ENCODE measurements around the gene TMEM132C. TPM values are rescaled to one million over a fixed set of nuclear protein-coding genes. Genes with fewer than 3 reads are reported as not detected.

Gene TMEM132C
- total RNA-seq, 4 donors from 2014 or later, result 1.2 to 3.8 (median 2.3) TPM

GRCh38 chr12:128581321-128581761 is 314.4 kb downstream of the TMEM132C start:
- no peaks in the 10 kb centered on the region for H3K27me3 ChIP-seq
- no peaks in the 10 kb centered on the region for H3K4me1 ChIP-seq
- DNase-seq (ENCODE audit: low spot score in 2 of 2), result no peak
- H3K9me3 ChIP-seq, result no peaks in the 10 kb centered on the region
- H3K27ac ChIP-seq, result no peak overlapping the region
- no peak for TF ChIP-seq POLR2AphosphoS5 (IDR thresholded peaks at IDR 0.05)
- no peak for TF ChIP-seq EP300 (IDR thresholded peaks at IDR 0.05)
- no peak for TF ChIP-seq POLR2A (IDR thresholded peaks at IDR 0.05)
- TF ChIP-seq, protein P1, sequence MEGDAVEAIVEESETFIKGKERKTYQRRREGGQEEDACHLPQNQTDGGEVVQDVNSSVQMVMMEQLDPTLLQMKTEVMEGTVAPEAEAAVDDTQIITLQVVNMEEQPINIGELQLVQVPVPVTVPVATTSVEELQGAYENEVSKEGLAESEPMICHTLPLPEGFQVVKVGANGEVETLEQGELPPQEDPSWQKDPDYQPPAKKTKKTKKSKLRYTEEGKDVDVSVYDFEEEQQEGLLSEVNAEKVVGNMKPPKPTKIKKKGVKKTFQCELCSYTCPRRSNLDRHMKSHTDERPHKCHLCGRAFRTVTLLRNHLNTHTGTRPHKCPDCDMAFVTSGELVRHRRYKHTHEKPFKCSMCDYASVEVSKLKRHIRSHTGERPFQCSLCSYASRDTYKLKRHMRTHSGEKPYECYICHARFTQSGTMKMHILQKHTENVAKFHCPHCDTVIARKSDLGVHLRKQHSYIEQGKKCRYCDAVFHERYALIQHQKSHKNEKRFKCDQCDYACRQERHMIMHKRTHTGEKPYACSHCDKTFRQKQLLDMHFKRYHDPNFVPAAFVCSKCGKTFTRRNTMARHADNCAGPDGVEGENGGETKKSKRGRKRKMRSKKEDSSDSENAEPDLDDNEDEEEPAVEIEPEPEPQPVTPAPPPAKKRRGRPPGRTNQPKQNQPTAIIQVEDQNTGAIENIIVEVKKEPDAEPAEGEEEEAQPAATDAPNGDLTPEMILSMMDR (IDR thresholded peaks at IDR 0.05), result no peak
- WGBS, result 51% methylated on average over 7 of the region's 7 CpGs
- no peak overlapping the region for H3K4me3 ChIP-seq
- no peaks in the 10 kb centered on the region for H3K36me3 ChIP-seq

DNA sequence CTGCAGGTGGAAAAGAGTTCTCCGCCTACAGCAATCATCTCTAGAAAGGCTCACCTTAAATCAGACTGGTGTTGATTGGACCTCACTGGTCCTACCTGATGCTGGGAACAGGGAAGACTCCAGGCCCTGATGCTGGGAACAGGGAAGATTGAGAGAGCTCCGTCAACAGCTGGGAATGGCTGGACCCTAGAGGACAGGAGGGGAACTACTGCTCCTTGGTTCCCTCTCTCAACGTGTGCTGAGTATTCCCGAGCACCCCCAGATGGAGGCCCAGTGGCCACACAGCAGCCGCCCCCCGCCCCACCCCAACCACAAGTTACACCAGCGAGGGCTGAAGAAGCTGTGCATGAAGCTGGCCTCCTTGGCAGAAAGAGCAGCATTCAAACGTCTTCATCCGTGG is 316.5 kb downstream of the TMEM132C start:
- no peak for TF ChIP-seq POLR2A (IDR thresholded peaks at IDR 0.05)
- TF ChIP-seq POLR2AphosphoS5 (IDR thresholded peaks at IDR 0.05), result no peak
- TF ChIP-seq, protein P1 (IDR thresholded peaks at IDR 0.05), result no peak
- TF ChIP-seq EP300 (IDR thresholded peaks at IDR 0.05), result no peak
- 58% methylated on average over 9 of the region's 9 CpGs for WGBS
- DNase-seq (ENCODE audit: low spot score in 2 of 2), result no peak
- Histone ChIP-seq H3K36me3 (no peaks in the 10 kb centered on the region), H3K27ac (no peak overlapping the region), H3K4me1 (no peaks in the 10 kb centered on the region), H3K9me3 (no peaks in the 10 kb centered on the region), H3K27me3 (no peaks in the 10 kb centered on the region), H3K4me3 (no peak overlapping the region)

DNA sequence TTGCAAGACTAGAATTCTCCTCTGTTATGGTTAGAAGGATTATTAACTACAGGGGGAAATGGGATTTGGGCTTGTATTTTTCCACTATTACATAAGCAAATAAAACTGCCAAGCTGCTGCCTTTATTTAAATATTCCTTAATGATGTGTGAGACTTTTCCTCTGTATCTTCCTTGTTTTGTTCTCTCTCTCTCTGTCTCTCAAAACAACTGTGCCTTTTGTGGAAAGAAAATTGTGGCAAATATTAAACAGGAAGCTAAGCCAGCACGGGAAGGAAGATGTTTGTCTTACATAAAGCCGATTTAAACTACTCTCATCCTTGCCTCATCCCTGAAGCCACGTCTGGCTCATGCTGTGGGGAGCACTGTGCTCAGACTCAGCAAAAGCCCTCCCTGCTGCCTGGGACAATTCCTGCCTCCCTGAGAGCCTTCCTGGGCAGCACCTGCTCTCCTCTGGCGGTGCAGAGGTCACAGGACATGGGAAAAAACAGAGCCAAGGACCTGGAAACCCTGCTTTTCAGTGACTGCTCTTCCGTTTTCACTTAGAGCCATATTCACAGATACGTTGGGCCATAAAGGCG is 319.6 kb downstream of the TMEM132C start:
- no peak overlapping the region for H3K4me3 ChIP-seq
- TF ChIP-seq POLR2AphosphoS5 (IDR thresholded peaks at IDR 0.05) (no peak), EP300 (IDR thresholded peaks at IDR 0.05) (no peak), POLR2A (IDR thresholded peaks at IDR 0.05) (no peak)
- TF ChIP-seq, protein P1 (IDR thresholded peaks at IDR 0.05), result no peak
- H3K9me3 ChIP-seq, result no peaks in the 10 kb centered on the region
- no peak overlapping the region for H3K27ac ChIP-seq
- no peaks in the 10 kb centered on the region for H3K4me1 ChIP-seq
- no peak for DNase-seq (ENCODE audit: low spot score in 2 of 2)
- H3K27me3 ChIP-seq, result no peaks in the 10 kb centered on the region
- WGBS, result 55% methylated on average over 7 of the region's 7 CpGs
- no peaks in the 10 kb centered on the region for H3K36me3 ChIP-seq

DNA sequence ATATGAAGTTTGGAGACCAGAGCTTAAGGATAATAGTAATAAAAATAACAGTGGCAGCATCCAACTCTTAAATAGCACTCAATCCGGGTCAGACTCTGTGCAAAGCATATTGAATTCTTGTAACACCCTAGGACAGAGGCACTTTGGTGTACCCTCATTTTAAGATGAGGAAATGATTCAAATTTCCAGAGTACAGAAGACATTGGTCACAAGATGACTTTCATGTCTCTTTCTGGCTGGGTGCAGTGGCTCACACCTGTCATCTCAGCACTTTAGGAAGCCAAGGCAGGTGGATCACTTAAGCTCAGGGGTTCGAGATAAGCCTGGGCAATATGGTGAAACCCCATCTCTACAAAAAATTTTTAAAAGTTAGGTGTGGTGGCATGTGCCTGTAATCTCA is 320.9 kb downstream of the TMEM132C start:
- WGBS, result 67% methylated on average over 2 of the region's 2 CpGs
- no peaks in the 10 kb centered on the region for H3K36me3 ChIP-seq
- no peaks in the 10 kb centered on the region for H3K27me3 ChIP-seq
- no peak overlapping the region for H3K4me3 ChIP-seq
- TF ChIP-seq EP300 (IDR thresholded peaks at IDR 0.05) (no peak), POLR2AphosphoS5 (IDR thresholded peaks at IDR 0.05) (no peak), POLR2A (IDR thresholded peaks at IDR 0.05) (no peak)
- TF ChIP-seq, protein P1 (IDR thresholded peaks at IDR 0.05), result no peak
- H3K4me1 ChIP-seq, result no peaks in the 10 kb centered on the region
- no peaks in the 10 kb centered on the region for H3K9me3 ChIP-seq
- DNase-seq (ENCODE audit: low spot score in 2 of 2), result no peak
- H3K27ac ChIP-seq, result no peak overlapping the region

GRCh38 chr12:128592220-128592744 is 325.3 kb downstream of the TMEM132C start:
- WGBS, result 47% methylated on average over 6 of the region's 6 CpGs
- TF ChIP-seq POLR2AphosphoS5 (IDR thresholded peaks at IDR 0.05) (no peak), EP300 (IDR thresholded peaks at IDR 0.05) (no peak)
- TF ChIP-seq, protein P1 (IDR thresholded peaks at IDR 0.05), result no peak

More at GRCh38 chr12:128592220-128592744, 325.3 kb downstream of the TMEM132C start:
- H3K27me3 ChIP-seq, result no peaks in the 10 kb centered on the region
- H3K27ac ChIP-seq, result no peak overlapping the region
- no peaks in the 10 kb centered on the region for H3K9me3 ChIP-seq
- H3K4me3 ChIP-seq, result no peak overlapping the region
- DNase-seq (ENCODE audit: low spot score in 2 of 2), result no peak
- H3K4me1 ChIP-seq, result no peaks in the 10 kb centered on the region
- no peaks in the 10 kb centered on the region for H3K36me3 ChIP-seq
